Inflammatory macrophage treated with lipopolysaccharide for 4 hours (primary cell): Measurements from ENCODE around the gene DVL1.

Source experiments
- DNase-seq: peaks from one replicate; pipeline ENCODE4 v3.0.0-alpha.2; 2020

DVL1 gene

GRCh38 chr1:1294250-1294890 lies 54.8 kb downstream of the DVL1 start:
- no peak for DNase-seq

DNA sequence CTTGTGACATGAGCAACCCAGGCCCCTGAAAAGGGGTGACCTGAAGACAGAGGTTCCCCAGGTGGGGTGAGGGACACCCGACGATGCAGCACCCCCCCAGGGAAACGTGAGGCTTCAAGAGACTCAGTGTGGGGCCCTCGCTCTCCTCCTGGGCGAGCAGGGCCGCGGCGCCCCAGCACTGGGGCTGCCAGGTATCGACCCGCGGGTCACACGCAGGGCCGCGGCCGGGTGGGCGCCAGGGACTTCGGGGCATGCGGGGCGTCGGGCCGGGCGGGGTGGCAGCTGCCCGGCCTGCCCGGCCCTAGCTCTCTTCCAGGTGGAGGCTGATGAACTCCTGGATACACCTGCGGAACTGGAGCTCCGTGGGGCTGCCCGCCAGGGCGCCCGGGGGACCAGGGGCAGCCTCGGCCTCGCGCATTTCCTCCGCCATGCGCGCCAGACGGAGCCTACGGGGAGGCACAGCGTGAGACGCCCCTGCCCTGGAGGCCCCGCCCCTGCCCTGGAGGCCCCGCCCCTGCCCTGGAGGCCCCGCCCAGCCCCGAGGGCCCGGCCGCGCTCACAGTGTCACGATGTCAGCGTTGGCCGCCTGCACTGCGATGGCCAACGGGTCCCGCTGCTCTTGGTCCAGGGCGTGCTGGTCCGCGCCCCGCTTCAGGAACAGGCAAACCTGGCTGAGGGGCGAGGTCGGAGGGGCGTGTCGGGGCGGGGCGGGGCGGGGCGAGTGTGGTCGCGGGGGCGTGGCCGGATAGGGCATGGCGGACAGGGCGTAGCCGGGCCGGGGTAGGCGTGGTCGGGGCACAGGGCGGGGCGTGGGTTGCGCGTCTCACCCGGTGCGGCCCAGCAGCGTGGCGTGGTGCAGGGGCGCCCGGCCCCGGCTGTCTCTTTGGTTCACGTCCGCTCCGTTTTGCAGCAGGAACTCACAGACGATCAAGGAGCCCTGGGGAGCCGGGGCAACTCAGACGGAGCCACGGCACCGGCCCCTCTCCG lies 55.7 kb downstream of the DVL1 start:
- no peak for DNase-seq

DNA sequence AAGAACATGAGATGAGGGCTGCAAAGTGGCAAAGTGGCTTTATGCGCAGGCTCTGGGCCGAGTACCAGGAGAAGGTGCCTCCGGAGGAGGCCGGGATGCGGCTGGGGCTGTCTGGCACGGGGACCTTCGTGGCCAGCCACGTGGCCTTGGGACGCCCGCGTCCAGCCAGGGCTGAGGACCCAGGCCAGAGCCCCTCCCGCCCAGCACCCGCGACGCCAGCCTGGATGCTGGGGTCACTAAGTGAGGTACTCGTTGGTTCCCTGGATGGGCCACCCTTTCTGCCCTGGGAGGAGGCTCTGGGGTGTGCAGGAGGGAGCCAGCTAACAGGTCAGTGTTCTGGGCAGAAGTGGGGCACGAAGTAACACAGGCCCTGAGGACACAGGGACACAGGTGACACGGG lies 56.4 kb downstream of the DVL1 start:
- no peak for DNase-seq

DNA sequence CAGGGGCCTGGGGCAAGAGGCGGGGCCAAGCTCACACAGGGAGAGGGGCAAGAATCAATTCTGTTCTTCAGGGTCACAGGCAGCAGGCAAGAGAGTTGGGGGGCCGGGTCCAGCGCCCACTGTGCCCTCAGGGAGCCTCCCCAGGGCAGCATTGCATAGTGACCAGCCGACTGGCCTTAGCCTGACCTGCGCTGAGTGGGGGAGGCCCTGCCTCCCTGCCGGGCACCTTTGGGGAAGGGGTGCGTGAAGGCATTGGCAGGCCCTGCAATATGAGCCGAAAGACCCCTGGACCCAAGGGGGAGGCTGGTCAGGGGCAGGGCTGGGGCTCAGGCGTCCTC lies 56.8 kb downstream of the DVL1 start:
- DNase-seq, result no peak

DNA sequence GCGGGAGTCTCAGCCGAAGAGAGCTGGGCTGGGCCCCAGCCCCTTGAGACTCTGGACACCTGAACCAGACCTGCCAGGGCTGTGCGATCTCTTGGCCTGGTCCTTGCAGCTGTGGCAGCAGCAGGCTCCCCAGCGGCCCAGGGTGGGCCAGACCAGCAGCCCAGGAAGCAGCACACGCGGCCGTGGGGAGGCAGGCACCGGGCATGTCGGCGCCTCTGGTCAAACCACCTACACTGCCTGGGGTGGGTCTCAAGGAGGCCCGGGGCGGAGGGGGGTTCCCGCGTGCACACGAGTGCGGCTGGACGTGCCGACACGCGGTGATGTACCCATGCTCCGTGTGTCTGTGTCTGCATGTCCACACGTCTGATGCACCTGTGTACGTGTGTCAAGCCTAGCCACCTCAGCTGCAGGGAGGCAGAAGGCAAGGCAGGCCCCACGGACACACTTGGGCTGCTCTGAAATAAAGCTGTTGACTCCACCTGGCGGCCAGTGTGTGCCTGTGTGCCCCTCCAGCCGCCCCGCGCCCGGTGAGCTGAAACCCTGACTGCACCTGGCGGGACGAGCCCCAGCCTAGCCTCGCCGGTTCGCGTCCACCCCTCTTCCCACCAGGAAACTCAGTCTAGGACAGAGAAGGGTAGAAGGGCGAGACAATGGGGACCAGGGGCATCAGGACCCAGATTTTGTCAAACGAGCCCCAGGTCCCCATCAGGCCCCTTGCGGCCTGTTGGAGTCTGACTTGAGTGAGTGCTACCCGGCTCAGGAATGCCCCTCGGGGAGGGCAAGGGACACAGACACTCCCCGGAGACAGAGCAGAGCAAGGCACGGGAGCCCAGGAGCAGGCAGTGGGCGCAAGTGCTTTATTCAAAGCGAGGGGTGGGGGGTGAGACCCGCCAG lies 57.4 kb downstream of the DVL1 start:
- DNase-seq, result peak; percentile 26

- DNase-seq, result no peak
These were observed 58.1 kb downstream of the DVL1 start for GRCh38 chr1:1291023-1291528.

GRCh38 chr1:1290238-1290731 lies 58.9 kb downstream of the DVL1 start:
- DNase-seq, result peak; percentile 60

DNA sequence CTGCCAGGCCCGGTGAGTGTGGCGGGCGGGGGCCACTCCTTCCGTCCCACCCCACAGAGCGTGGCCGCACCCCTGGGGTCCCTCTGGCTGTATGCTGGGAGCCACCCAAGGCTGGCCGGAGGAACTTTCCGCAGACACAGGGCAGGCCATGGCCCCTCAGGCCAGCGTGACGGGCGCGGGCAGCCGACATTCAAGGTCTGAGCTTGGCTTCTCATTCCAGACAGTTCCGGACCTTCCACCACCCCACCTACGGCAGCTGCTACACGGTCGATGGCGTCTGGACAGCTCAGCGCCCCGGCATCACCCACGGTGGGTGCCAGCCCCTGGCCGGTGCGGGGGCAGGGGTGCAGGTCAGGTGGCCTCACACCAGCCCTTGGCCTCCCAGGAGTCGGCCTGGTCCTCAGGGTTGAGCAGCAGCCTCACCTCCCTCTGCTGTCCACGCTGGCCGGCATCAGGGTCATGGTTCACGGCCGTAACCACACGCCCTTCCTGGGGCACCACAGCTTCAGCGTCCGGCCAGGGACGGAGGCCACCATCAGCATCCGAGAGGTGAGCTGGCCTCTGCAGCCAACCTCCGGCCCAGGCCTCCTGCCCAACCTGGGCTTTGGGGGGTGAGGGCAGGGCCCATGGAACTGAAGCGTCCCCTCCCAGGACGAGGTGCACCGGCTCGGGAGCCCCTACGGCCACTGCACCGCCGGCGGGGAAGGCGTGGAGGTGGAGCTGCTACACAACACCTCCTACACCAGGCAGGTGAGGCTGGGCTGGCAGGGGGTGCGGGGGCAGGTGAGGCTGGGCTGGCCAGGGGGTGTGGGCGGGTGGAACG lies 61.7 kb downstream of the DVL1 start:
- no peak for DNase-seq

GRCh38 chr1:1286313-1287261 lies 62.6 kb downstream of the DVL1 start:
- no peak for DNase-seq

- no peak for DNase-seq
These were observed 63.5 kb downstream of the DVL1 start for GRCh38 chr1:1285611-1286311.
